ENCODE measurements around the gene RHCG. TPM values are rescaled to one million over a fixed set of nuclear protein-coding genes. Genes with fewer than 3 reads are reported as not detected.

RHCG gene
- total and polyA plus RNA-seq, 4 donors, result 0.08 to 0.19 (median 0.15) TPM

DNA sequence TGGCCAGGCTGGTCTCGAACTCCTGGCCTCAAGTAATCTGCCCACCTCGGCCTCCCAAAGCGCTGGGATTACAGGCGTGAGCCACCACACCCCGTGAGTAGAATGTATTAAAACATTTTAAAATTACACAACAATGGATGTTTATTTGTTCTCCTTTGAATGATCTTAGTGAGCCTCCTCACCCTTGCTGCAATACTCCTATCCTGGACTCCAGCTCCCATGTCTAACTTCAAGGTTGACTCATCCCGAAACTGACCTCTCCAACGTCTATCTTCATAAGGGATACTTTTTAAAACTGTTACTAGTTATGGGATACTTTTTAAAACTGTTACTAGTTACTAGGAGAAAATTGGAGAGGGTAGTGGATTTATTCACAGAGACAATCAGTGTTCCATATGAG, 17.8 kb upstream of the RHCG start (continued):
- TF ChIP-seq ZBTB33 (IDR thresholded peaks at IDR 0.05) (no peak), HNF4A (conservative IDR thresholded peaks at IDR 0.05) (no peak), TAF1 (conservative IDR thresholded peaks at IDR 0.05) (no peak), MAX (IDR thresholded peaks at IDR 0.05) (no peak), NR2F2 (IDR thresholded peaks at IDR 0.05) (no peak)

DNA sequence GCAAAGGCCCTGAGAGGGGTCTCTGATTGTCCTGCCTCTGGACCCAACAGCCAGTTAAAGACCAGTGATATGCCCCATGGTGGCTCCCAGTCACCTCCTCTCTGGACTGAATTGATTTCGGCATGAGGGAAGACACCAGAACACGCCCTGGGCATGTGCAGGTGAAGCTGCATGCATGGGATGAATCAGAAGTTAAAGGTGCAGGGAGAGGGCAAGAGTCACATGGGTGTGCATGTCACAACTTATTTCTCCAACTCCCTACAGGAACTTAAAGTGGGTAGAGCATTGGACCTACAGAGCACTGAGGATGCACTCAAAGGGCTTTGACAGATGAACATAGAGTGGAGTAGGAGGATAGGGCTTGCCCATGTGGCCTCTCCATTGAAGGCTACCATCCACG, 16.9 kb upstream of the RHCG start:
- peak; percentile 4 for DNase-seq (ENCODE audit: low spot score)
- 70% methylated on average over 3 of the region's 3 CpGs for WGBS

GRCh38 chr15:89512631-89513030, 16.2 kb upstream of the RHCG start:
- TF ChIP-seq FOXA2 (IDR thresholded peaks at IDR 0.05), result no peak
- TF ChIP-seq TAF1 (conservative IDR thresholded peaks at IDR 0.05), result no peak
- no peak for TF ChIP-seq JUND (IDR thresholded peaks at IDR 0.05)
- no peak for TF ChIP-seq RAD21 (IDR thresholded peaks at IDR 0.05)
- TF ChIP-seq FOXA1 (IDR thresholded peaks at IDR 0.05), result no peak
- no peak for TF ChIP-seq SP1 (IDR thresholded peaks at IDR 0.05)
- no peak for TF ChIP-seq ATF3 (IDR thresholded peaks at IDR 0.05)
- TF ChIP-seq NR2F2 (IDR thresholded peaks at IDR 0.05), result no peak
- TF ChIP-seq EGR1 (IDR thresholded peaks at IDR 0.05; ENCODE audit: low read depth in 2 of 2), result no peak
- no peak for TF ChIP-seq REST (IDR thresholded peaks at IDR 0.05)
- no peak for TF ChIP-seq ZBTB33 (IDR thresholded peaks at IDR 0.05)
- no peak for TF ChIP-seq MAX (IDR thresholded peaks at IDR 0.05)
- TF ChIP-seq, protein P1, sequence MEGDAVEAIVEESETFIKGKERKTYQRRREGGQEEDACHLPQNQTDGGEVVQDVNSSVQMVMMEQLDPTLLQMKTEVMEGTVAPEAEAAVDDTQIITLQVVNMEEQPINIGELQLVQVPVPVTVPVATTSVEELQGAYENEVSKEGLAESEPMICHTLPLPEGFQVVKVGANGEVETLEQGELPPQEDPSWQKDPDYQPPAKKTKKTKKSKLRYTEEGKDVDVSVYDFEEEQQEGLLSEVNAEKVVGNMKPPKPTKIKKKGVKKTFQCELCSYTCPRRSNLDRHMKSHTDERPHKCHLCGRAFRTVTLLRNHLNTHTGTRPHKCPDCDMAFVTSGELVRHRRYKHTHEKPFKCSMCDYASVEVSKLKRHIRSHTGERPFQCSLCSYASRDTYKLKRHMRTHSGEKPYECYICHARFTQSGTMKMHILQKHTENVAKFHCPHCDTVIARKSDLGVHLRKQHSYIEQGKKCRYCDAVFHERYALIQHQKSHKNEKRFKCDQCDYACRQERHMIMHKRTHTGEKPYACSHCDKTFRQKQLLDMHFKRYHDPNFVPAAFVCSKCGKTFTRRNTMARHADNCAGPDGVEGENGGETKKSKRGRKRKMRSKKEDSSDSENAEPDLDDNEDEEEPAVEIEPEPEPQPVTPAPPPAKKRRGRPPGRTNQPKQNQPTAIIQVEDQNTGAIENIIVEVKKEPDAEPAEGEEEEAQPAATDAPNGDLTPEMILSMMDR (IDR thresholded peaks at IDR 0.05; ENCODE audit: low read depth, low read length, missing input control), result no peak
- no peak for TF ChIP-seq YY1 (IDR thresholded peaks at IDR 0.05)
- TF ChIP-seq HNF4G (IDR thresholded peaks at IDR 0.05), result no peak
- TF ChIP-seq RXRA (IDR thresholded peaks at IDR 0.05), result no peak
- DNase-seq (ENCODE audit: low spot score), result no peak
- 69% methylated on average over 4 of the region's 4 CpGs for whole genome bisulfite sequencing

More for the DNA sequence above, 16.9 kb upstream of the RHCG start:
- H3K9me3 ChIP-seq (ENCODE audit: control insufficient read depth in 4 of 4, low read length in 3 of 4), result no peaks in the 10 kb centered on the region
- TF ChIP-seq ATF3 (IDR thresholded peaks at IDR 0.05) (no peak), EGR1 (IDR thresholded peaks at IDR 0.05; ENCODE audit: low read depth in 2 of 2) (no peak), GABPA (IDR thresholded peaks at IDR 0.05 in 1 of 2, conservative IDR thresholded peaks at IDR 0.05 in 1 of 2) (no peak), SP1 (IDR thresholded peaks at IDR 0.05) (no peak), RXRA (IDR thresholded peaks at IDR 0.05) (no peak), FOXA2 (IDR thresholded peaks at IDR 0.05) (no peak), FOXA1 (IDR thresholded peaks at IDR 0.05) (no peak), TAF1 (conservative IDR thresholded peaks at IDR 0.05) (no peak), RAD21 (IDR thresholded peaks at IDR 0.05) (no peak)
- H3K27me3 ChIP-seq (ENCODE audit: control insufficient read depth in 4 of 4, insufficient read depth in 4 of 4, low read length in 3 of 4), result peaks cover 0 to 2% (median 0%) of the 10 kb centered on the region in 4 donors
- H3K9ac ChIP-seq (ENCODE audit: low read depth in 1 of 2, low read length in 2 of 2), result no peak overlapping the region
- H3K27ac ChIP-seq (ENCODE audit: low read depth in 1 of 2, low read length in 2 of 2), result no peak overlapping the region
- no peaks in the 10 kb centered on the region for H3K36me3 ChIP-seq (ENCODE audit: control insufficient read depth in 4 of 4, insufficient read depth in 3 of 4, low read depth in 1 of 4, low read length in 3 of 4)
- no peak overlapping the region for H3K4me3 ChIP-seq (ENCODE audit: low read depth in 1 of 3, low read length in 3 of 3)
- no peaks in the 10 kb centered on the region for H3K4me1 ChIP-seq (ENCODE audit: control insufficient read depth in 4 of 4, insufficient read depth in 4 of 4, low read length in 3 of 4)

More at GRCh38 chr15:89512631-89513030, 16.2 kb upstream of the RHCG start:
- Histone ChIP-seq H3K9me3 (ENCODE audit: control insufficient read depth in 4 of 4, low read length in 3 of 4) (no peaks in the 10 kb centered on the region), H3K9ac (ENCODE audit: low read depth in 1 of 2, low read length in 2 of 2) (no peak overlapping the region), H3K27ac (ENCODE audit: low read depth in 1 of 2, low read length in 2 of 2) (no peak overlapping the region), H3K4me3 (ENCODE audit: low read depth in 1 of 3, low read length in 3 of 3) (no peak overlapping the region), H3K4me1 (ENCODE audit: control insufficient read depth in 4 of 4, insufficient read depth in 4 of 4, low read length in 3 of 4) (no peaks in the 10 kb centered on the region), H3K36me3 (ENCODE audit: control insufficient read depth in 4 of 4, insufficient read depth in 3 of 4, low read depth in 1 of 4, low read length in 3 of 4) (no peaks in the 10 kb centered on the region), H3K27me3 (ENCODE audit: control insufficient read depth in 4 of 4, insufficient read depth in 4 of 4, low read length in 3 of 4) (peaks cover 0 to 2% (median 0%) of the 10 kb centered on the region in 4 donors)
